ENCODE results near the gene ARHGEF1. TPM values are rescaled to one million over a fixed set of nuclear protein-coding genes. Genes with fewer than 3 reads are reported as not detected.

The ARHGEF1 gene
- total RNA-seq, 1 donor from 2014 or later: 73.1 TPM

DNA sequence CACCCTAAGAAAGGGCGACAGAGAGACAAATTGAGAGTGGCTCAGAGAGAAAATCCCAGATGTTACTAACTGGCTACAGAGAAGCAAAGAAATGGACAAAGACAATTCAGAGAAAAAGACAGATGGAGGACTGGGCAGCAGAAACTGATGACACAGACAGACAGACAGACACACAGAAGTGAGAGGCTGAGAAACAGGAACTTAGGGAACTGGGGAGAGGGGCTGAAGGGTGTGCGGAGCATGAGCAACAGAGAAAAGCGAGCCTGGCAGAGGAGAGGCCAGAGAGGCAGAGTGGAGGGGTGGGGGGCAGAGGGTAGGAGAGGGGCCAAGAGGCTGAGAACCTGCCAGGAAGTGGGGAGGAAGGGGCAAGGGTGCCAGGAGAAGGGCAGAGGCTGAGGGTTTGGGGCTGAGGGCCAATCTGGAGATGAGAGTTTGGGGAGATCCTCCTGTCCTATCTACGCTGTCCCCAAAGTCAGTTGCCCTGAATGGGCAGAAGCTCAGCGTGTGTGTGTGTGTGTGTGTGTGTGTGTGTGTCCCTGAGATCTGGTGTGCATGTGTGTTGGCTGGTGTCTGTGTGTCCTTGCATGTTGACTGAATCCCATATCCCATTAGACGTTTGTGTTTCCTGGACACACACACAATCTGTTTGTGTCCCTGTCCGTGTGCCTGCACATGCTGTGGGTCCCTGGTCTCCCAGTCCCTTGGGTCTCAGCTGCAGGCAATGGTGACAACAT, 50.9 kb downstream of the ARHGEF1 start:
- FAIRE-seq: no peak
- Mint-ChIP-seq H3K27me3 (ENCODE audit: low read depth, unreplicated experiment) (peaks cover 67% of the 10 kb centered on the region), H3K4me3 (ENCODE audit: unreplicated experiment) (no peak overlapping the region), H3K9me3 (ENCODE audit: unreplicated experiment) (peaks cover 5% of the 10 kb centered on the region), H3K4me1 (ENCODE audit: low read depth, unreplicated experiment) (peaks cover 21% of the 10 kb centered on the region), H3K36me3 (ENCODE audit: low read depth, unreplicated experiment) (peaks cover 2% of the 10 kb centered on the region), H3K27ac (ENCODE audit: unreplicated experiment) (peak overlapping the region; percentile 7)
- Histone ChIP-seq H4K20me1 (ENCODE audit: insufficient read depth, low read length) (peaks cover 26% of the 10 kb centered on the region), H2AFZ (ENCODE audit: low read depth, low read length) (no peak overlapping the region), H3K9ac (ENCODE audit: low read length) (no peak overlapping the region), H3K27ac (ENCODE audit: low read depth, low read length) (no peak overlapping the region), H3K4me2 (ENCODE audit: low read length) (no peak overlapping the region), H3K79me2 (ENCODE audit: insufficient read depth, low read length) (no peaks in the 10 kb centered on the region), H3K27me3 (ENCODE audit: insufficient read depth, low read length) (peaks cover 73% of the 10 kb centered on the region), H3K36me3 (ENCODE audit: insufficient read depth, low read length) (no peaks in the 10 kb centered on the region), H3K4me3 (ENCODE audit: insufficient read depth, low read depth, low read length) (no peak overlapping the region), H3K9me3 (ENCODE audit: insufficient read depth, low read depth, low read length) (peaks cover 2% of the 10 kb centered on the region), H3K4me1 (ENCODE audit: insufficient read depth, low read length) (peaks cover 15% of the 10 kb centered on the region)
- DNase-seq (ENCODE audit: low read depth): no peak
- TF ChIP-seq, protein P1, sequence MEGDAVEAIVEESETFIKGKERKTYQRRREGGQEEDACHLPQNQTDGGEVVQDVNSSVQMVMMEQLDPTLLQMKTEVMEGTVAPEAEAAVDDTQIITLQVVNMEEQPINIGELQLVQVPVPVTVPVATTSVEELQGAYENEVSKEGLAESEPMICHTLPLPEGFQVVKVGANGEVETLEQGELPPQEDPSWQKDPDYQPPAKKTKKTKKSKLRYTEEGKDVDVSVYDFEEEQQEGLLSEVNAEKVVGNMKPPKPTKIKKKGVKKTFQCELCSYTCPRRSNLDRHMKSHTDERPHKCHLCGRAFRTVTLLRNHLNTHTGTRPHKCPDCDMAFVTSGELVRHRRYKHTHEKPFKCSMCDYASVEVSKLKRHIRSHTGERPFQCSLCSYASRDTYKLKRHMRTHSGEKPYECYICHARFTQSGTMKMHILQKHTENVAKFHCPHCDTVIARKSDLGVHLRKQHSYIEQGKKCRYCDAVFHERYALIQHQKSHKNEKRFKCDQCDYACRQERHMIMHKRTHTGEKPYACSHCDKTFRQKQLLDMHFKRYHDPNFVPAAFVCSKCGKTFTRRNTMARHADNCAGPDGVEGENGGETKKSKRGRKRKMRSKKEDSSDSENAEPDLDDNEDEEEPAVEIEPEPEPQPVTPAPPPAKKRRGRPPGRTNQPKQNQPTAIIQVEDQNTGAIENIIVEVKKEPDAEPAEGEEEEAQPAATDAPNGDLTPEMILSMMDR (IDR thresholded peaks at IDR 0.05; ENCODE audit: insufficient read depth, low read depth, low read length): no peak
- no peak for TF ChIP-seq EZH2 (IDR thresholded peaks at IDR 0.05; ENCODE audit: insufficient read depth, low read length)

DNA sequence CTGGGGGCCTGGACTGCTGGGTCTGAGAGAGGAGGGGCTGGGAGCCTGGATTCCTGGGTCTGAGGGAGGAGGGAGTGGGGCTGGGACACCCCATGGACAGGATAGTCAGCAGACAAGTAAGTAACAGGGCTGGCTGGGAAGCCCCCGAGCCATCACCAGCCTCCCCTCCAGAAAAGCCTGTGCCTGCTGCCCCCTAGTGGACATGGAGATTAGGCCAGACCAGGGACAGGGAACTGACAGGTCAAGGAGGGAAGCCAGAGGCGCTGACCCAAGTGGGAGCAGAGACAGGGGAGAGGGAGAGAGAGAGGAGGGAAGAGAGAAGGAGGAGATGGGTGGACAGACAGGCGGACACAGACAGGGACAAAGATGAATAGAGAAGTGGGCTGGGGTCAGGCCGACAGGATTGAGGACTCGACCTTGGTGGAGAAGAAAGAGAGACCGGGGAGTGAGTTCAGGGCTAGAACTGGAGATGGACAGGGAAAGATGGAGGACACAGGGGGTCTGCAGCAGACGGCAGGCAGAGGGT, 51.9 kb downstream of the ARHGEF1 start:
- no peaks in the 10 kb centered on the region for H3K9me3 Mint-ChIP-seq (ENCODE audit: unreplicated experiment)
- no peak overlapping the region for H3K4me3 Mint-ChIP-seq (ENCODE audit: unreplicated experiment)
- no peak overlapping the region for H3K27ac Mint-ChIP-seq (ENCODE audit: unreplicated experiment)
- peaks cover 21% of the 10 kb centered on the region for H3K4me1 Mint-ChIP-seq (ENCODE audit: low read depth, unreplicated experiment)
- DNase-seq (ENCODE audit: low read depth): no peak
- peaks cover 59% of the 10 kb centered on the region for H3K27me3 Mint-ChIP-seq (ENCODE audit: low read depth, unreplicated experiment)
- peaks cover 2% of the 10 kb centered on the region for H3K36me3 Mint-ChIP-seq (ENCODE audit: low read depth, unreplicated experiment)
- H3K4me2 ChIP-seq (ENCODE audit: low read length): no peak overlapping the region
- no peaks in the 10 kb centered on the region for H3K36me3 ChIP-seq (ENCODE audit: insufficient read depth, low read length)
- H3K9me3 ChIP-seq (ENCODE audit: insufficient read depth, low read depth, low read length): peaks cover 2% of the 10 kb centered on the region
- no peak overlapping the region for H3K9ac ChIP-seq (ENCODE audit: low read length)
- peaks cover 18% of the 10 kb centered on the region for H3K4me1 ChIP-seq (ENCODE audit: insufficient read depth, low read length)
- no peak for FAIRE-seq
- H4K20me1 ChIP-seq (ENCODE audit: insufficient read depth, low read length): peaks cover 22% of the 10 kb centered on the region
- no peak overlapping the region for H3K27ac ChIP-seq (ENCODE audit: low read depth, low read length)
- TF ChIP-seq, protein P1 (IDR thresholded peaks at IDR 0.05; ENCODE audit: insufficient read depth, low read depth, low read length): peak; percentile 73
- TF ChIP-seq EZH2 (IDR thresholded peaks at IDR 0.05; ENCODE audit: insufficient read depth, low read length): no peak
- H3K79me2 ChIP-seq (ENCODE audit: insufficient read depth, low read length): no peaks in the 10 kb centered on the region
- H2AFZ ChIP-seq (ENCODE audit: low read depth, low read length): no peak overlapping the region
- H3K27me3 ChIP-seq (ENCODE audit: insufficient read depth, low read length): peaks cover 63% of the 10 kb centered on the region
- no peak overlapping the region for H3K4me3 ChIP-seq (ENCODE audit: insufficient read depth, low read depth, low read length)

Measured in astrocyte (in vitro differentiated cells and primary cell).